GM21447 (cell line): ENCODE measurements around the gene HPCAL4.

ENCODE experiments used
- ATAC-seq: cut with Tn5 transposase; IDR thresholded peaks from one replicate; pipeline ENCODE4 v1.9.1; 2021; ENCODE audit not compliant: unreplicated experiment

HPCAL4 gene

DNA sequence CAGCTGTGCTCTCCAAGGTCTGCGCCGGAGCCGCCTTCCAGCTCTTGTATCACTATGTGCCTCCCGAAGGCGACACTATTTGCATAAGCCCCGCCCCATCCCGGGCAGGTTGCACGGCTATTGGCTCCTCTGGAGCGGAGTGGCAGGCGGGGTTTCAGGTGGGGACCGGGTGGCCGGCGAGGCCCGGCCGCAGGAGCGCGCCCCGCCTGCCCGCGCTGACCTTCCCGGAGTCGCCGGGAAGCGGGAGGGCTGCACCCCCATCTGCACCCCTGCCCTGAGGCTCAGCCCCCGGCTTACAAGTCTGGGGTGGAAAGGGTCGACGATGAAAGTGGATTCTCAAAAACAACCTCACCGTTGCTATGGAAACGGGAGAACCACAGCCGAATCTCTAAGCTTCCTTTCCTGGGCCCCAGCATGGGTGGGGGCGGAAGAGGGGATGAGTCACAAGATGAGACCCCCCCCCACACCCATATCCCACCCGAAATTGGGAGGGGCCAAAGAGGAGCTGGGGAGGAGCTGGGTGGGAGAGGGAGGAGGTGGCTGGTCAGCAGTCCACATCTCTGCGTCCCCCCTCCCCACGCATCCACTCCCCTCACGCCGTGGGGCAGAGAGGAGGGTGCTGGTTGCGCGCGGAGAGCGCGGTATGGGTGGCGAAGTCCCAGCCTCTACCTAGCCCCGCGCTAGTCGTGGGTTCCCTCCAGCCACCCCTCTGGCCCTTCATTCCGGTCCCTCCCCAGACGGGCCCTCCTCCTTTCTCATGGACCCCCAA, at the start of gene HPCAL4:
HPCAL4 (minus strand) TSS at position 51 of the 769 bp plus-strand sequence. CDS start 6,830 bp downstream, outside the sequence.
- peak; percentile 54 for ATAC-seq

DNA sequence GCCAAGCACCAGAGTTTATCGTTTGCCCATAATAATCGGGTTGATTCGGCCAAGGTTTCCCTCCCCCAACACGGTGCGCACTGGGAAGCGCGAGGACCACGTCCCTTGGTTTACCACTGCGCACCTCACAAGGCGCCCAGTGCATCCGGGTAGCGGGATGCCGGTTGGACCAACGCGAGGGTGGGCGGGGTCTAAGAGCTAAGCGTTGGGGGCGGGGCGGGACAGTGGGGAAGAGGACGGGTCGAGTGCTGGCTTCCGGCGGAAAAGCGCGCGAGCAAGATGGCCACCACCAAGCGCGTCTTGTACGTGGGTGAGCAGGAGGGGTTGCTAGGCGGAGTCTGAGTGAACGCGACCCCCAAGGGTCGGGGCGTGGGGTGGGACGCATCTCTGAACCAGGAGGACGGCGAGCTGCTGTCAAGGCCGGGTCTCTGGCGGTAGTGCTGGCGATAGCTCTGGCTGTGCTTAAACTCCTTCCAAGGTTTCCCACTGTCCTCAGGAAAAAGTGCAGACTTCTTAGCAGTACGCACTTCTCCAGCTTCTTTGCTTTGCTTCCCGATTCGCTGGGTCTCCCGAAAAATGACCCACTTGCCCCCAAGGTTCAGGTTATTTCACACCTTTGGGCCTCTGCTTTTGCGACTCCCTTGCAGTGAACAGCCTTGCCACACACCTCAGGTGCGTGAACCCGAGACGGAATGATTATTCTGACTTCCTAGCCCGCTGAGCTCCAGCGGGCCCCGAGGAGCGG, 47.6 kb upstream of the HPCAL4 start, which contains the start of gene PPIE:
PPIE (plus strand) TSS at position 261 of the 745 bp plus-strand sequence; CDS start at position 280, 19 bp downstream.
- peak; percentile 85 for ATAC-seq

DNA sequence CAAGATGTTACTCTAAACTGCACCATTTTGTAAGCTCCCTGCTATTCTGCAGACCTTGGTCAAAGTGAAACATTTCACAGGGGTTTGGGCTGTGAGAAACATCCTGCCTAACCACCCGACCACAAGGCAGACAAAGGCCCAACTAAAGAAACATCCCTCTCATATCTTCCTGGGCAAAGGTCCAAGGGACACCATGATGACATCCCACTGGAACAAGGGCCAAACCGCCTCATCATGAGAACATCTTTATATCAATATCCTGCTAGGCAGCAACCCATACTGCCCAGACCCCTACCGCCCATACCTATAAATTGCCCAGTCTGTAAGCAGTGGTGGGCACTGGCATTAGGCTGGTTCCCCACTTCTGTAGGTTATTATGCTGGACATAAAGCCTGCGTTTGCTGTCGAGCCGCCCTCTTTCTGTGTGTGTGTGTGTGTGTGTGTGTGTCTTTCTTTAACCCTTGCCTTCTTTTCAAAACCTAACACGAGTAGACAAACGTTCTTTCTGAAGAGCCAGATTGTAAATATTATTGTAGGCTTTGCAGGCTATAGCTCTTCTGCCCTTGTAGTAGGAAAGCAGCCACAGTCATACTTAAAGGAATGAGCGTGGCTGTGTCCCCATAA, 46.4 kb upstream of the HPCAL4 start:
- ATAC-seq: no peak

DNA sequence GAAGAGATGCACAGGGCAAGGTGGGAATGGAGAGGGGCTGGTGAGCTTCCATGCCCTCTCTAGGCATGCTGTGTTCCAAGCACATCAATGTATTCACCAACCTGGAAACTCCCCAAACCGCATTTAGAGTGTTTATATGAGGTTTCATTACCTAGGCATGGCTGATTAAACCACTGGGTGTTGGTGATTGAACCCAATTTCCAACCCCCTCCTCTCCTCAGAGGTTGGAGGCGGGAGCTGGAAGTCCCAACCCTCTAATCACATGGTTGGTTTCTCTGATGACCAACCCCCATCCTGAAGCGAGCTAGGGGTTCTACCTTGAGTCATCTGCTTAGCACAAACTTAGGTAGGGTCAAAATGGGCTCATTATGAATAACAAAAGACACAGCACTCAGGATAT, 44.5 kb upstream of the HPCAL4 start:
- ATAC-seq: no peak

DNA sequence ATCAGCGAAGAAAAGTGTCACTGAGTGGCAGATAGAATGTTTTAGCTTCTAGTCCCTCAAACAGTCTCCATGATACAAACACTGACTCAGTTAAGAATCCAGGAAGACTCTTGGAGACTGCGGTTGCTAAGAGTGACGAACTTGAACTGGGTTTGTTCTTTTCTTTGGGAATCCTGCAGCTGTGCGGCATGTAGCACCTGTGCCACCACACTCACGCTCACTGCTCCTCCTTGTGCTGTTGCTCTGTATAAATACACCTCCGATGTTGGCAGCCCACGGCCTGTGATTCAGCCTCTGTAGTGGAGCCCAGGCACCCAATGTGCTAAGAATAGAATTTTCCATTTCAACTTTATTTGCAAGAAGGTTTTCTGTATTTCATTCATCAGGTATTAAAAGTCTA, 41.9 kb upstream of the HPCAL4 start:
- no peak for ATAC-seq

DNA sequence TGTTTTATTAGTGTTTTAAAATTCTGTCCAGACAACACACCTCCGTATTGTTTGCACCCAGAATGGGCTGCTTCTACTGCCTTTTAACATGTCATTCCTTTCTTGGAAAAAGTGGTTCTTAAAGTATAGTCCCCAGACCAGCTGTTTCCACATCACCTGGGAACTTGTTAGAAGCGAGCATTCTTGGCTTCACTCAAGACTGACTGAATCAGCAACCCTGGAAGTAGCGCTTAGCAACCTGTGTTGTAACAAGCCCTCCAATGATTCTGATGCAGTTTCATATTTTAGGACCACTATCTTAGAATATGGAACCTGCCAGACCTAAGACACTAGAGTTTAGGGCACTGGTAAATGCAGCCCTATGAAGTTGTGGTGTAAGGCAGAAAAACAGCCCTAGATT, 41.5 kb upstream of the HPCAL4 start:
- no peak for ATAC-seq

DNA sequence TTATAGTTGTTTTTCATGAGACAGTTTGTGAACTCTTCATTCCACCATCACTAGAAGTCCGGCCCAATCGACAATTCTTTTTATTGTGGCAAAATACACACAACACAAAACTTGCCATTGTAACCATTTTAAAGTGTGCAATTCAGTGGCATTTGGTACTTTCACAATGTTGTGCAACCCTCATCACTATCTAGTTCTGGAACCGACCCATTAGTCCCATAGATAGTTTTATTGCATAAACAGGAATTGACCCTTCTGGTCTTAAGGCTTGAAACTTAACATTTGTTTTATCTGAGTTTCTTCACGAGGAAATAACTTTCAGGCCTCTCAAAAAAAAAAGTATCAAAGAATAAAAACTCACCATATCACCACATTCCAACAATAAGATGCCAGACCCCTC, 38.6 kb upstream of the HPCAL4 start:
- ATAC-seq: no peak

DNA sequence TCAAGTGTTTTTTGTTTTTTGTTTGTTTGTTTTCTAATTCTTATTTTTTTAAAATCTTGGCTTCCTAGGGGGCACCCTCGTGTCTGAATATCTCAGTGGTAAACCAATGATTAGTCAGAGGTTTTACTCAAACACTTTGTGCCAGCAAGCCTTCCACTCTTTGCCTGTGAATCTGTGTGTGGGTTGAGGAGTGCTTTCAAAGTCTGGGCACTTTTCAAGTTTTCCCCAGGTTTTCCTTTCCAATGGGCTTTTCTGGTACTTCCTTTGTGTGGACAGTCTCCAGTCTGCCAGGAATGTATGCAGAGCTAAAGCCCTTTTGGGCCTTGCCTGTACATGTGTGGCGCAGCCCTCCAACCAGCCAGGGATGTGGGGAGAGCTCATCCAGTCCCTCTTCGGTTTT, 37.8 kb upstream of the HPCAL4 start:
- ATAC-seq: no peak

DNA sequence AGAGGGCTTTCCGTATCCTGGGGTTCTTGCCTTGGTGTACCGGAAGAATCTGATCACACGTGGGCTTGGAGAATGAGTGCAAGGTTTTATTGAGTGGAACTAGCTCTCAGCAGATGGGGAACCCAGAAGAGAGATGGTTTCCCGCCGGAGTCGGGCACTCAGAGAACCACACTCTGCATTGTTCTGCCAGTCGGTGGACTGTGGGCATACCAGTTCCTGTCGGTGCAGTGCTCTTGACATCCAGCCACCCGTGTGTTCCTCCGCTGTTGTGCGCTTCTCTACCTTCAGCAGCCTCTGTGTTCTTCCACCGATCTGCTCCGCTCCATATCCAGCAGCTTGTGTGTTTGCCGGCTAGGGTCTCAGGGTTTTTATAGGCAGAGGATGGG, 36.7 kb upstream of the HPCAL4 start:
- no peak for ATAC-seq

GRCh38 chr1:39727221-39727931, 36.1 kb upstream of the HPCAL4 start:
- ATAC-seq: no peak

GRCh38 chr1:39726600-39726999, 35.4 kb upstream of the HPCAL4 start:
- no peak for ATAC-seq

GRCh38 chr1:39722495-39722894, 31.3 kb upstream of the HPCAL4 start:
- no peak for ATAC-seq

DNA sequence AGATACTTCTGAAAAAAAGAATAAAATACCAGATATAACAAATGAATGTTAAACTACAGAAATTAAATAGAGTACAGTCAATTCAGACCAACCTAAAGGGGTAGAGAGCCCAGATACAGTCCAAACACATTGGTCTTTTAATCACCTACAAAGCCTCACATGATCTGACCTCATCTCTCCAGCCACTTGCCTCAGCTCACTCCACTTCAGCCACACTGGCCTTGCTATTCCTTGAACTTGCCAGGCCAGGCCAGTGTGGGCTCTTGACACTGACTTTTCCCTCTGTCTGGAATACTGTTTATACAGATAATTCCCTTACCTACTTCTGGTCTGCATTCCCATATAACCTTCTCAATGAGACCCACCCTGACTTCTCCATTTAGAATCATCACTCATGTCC, 30.4 kb upstream of the HPCAL4 start:
- ATAC-seq: no peak

DNA sequence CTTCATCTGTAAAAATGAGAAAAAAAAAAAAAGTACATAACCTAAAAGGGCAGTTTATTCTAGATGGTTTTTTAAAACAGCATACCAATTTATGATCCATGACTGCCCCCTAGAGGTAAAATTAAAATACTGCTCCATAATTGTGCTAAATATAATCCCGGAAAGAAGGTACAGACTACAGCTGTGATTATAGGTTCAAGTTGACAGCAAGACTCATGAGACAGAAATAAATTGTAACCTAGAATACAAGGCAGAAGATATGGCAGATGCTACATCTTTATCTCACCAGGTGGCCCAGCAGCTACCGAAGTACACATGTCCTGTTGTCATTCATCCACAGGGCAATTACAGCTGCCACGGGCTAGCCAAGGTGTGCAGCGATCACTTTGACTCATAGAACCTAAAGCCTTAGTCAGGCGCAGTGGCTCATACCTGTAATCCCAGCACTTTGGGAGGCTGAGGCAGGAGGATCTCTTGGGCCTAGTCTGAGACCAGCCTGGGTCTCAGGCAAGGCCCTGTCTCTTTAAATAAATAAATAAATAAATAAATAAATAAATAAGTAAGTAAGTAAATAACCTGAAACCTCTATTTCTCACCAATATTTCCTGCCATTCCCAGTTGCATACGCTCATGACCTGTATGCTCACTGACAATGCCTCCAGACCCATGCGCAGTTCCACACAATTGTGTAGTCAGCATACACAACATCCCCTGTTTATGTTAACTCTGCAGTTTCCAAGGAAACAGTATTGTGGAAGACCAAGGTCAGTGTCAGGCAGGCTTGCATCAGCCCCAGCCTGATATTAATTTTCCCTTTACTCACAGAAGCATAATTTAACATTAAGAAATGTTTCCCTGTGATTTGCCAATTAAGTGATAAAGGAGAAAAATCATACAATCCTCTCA, 29.1 kb upstream of the HPCAL4 start:
- ATAC-seq: no peak

- no peak for ATAC-seq
These were observed 26.6 kb upstream of the HPCAL4 start for GRCh38 chr1:39717809-39718208.

DNA sequence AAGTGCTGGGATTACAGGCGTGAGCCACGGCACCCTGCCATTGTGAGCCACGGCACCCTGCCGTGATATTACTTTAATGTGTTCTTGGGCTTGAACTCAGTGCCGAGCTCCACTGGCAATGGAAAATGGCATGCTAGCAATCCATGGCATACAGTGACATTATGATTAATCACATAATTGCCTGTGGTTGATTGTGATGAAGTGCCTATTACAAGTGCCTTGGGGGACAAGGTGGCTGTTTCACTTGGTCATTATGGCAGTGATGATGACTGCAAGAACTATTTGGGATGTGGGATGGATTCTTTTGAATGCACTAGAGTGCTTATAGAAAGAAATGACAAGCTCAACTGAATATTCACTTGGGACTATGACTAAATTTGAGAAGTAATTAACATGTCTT, 22.3 kb upstream of the HPCAL4 start:
- ATAC-seq: no peak

DNA sequence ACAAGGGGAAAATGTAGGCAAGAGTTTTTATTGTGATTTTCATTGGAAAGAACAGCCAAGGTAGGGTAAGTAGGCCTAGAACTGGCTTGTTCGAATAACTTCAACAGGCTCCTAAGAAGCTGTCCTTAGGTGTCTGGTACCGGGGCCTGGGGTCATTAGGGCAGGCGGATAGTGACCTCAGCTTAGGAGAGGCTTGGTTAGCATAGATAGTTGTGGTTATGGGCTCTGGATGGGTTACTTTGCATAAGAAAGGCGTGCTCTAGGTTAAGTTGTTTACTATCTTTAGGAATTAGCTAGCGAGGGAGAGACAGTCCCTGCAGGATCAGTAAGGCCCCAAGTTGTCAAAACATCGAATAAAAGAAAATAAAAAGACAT, 20.7 kb upstream of the HPCAL4 start:
- ATAC-seq: no peak

DNA sequence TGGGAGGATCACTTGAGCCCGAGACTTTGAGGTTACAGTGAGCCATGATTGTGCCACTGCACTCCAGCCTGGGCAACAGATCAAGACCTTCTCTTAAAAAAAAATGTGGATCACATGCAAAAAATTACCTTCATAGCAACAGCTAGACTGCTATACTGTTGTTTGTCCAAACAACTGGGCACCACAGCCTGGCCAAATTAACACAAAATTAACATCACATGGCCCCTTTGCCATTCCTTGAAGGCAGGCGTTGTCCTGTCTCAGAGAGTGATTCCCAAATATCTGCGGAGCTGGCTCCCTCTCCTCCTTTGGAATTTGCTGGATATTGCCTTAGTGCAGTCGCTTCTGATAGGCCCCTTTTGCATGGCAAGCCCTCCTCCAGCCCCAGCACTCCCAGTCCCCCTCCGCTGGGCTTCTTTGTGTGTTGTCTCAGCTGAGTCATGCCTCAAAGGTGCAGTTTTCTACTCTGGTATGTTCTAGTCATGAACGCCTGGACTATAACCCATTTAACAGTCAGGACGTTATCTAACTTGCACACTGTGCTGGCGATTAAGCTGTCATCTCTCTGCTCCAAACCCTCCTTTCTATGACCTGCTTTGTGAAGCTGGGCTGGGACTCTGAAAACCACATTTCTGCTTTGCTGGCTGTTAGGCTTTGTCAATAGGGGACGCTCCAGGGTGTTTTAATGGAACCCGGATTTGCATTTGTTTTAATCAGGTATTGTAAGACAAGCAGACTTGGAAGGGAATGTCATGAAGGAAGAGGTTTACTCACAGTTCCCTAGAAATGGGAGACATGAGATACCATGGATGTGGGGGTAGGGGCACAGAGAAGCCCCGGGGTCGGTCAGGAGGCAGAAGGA, 20.1 kb upstream of the HPCAL4 start:
- no peak for ATAC-seq

GRCh38 chr1:39707506-39707905, 16.3 kb upstream of the HPCAL4 start:
- ATAC-seq: no peak
